Inferior parietal cortex (tissue), 1 donor: Measurements from ENCODE around the gene FAM20C.
A peak's percentile ranks its signal among the peaks of the same experiment; 100 is the strongest.

ENCODE experiments used
- DNase-seq: peaks from one replicate; pipeline ENCODE4 v3.0.0-alpha.2; 2016; ENCODE audit errors: extremely low spot score

The FAM20C gene

GRCh38 chr7:270351-270983, 78.1 kb downstream of the FAM20C start:
- no peak for DNase-seq

DNA sequence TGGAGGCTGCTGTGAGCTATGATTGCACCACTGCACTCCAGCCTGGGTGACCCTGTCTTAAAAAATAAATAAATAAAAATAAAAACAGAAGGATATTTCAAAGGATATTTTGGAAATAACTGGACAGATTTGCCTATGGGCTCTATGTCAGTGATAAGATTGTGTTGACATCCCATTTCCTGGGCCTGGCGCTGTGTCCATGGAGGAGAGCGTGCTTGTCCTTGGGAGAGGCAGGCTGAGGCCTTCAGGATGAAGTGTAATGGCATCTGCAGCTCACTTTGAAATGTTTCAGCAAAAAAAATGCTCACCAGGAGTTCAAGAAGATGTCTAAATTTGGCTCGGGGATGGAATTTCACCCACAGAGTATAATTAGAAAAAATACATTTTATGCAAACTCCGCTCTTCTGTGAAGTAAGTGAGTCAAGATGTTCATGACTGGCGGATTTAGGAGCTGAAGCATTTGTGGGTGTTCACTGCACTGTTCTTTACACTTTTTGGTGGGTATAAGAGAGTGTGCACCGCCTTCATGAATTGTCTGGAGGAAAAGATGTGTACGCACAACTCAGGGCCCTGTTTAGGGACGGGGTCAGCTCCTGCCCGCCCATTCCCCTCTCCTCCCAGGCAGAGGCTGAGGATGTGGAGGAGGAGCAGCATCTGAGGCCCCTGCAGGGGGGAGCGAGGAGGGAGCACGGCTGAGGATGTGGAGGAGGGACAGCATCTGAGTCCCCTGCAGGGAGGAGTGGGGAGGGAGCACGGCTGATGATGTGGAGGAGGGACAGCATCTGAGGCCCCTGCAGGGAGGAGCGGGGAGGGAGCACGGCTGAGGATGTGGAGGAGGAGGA, 79.1 kb downstream of the FAM20C start:
- peak; percentile 65 for DNase-seq

GRCh38 chr7:272108-272615, 79.8 kb downstream of the FAM20C start:
- no peak for DNase-seq

GRCh38 chr7:272631-273030, 80.3 kb downstream of the FAM20C start:
- no peak for DNase-seq

GRCh38 chr7:273327-273726, 81.0 kb downstream of the FAM20C start:
- no peak for DNase-seq

GRCh38 chr7:274266-274665, 81.9 kb downstream of the FAM20C start:
- DNase-seq, result no peak

- DNase-seq, result no peak
These were observed 84.0 kb downstream of the FAM20C start for GRCh38 chr7:276230-276835.

DNA sequence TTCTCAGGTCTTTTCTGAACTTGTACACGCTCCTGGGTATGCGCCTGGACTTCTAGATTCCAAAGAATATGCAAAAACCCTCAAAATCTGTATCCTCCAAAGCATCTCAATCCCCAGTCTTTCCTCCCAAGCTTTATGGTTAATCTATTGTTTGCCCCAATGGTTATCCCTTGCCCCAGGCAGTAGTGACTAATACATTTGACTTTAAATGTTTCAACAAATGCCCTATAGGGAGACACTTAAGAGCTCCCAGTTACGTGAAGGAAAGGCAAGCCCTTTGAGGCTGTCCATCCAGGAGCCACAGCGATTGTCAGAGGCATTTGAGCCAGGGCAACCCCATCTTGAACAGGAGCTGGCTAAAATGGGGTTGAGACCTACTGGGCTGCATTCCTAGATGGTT, 84.9 kb downstream of the FAM20C start:
- no peak for DNase-seq

GRCh38 chr7:278081-278480, 85.7 kb downstream of the FAM20C start:
- DNase-seq, result no peak

- no peak for DNase-seq
These were observed 87.5 kb downstream of the FAM20C start for GRCh38 chr7:279821-280220.

DNA sequence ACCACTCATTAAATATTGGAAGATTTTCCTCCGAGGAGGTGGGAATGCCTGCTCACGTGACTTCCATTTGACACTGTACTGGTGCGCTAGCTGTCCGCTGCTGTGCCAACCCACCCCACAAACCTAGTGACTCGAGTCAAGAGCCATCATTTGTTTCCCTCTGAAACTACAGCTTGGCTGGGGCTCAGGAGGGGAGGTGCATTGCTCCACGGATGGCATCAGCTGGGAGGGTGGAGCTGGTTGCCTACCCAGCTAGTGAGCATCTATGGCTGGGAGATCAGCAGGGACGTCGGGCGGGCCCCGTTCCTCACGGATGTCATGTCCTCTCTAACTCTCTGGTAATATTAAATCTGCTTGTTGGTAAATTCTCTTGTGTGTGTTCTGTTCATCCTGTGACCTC, 88.1 kb downstream of the FAM20C start:
- no peak for DNase-seq

DNA sequence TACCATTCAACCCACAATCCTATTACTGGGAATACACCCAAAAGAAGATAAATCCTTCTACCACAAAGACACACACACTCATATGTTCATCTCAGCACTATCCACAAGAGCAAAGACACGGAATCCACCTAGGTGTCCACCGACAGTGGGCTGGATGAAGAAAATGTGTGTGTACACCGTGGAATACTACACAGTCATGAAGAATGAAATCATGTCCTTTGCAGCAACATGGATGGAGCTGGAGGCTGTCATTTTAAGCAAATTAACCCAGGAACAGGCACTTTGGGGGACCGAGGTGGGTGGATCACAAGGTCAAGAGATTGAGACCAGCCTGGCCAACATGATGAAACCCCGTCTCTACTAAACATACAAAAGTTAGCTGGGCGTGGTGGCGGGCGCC, 89.3 kb downstream of the FAM20C start:
- DNase-seq, result no peak

- DNase-seq, result no peak
These were observed 90.2 kb downstream of the FAM20C start for GRCh38 chr7:282621-283020.

- no peak for DNase-seq
These were observed 92.7 kb downstream of the FAM20C start for GRCh38 chr7:284762-285722.

DNA sequence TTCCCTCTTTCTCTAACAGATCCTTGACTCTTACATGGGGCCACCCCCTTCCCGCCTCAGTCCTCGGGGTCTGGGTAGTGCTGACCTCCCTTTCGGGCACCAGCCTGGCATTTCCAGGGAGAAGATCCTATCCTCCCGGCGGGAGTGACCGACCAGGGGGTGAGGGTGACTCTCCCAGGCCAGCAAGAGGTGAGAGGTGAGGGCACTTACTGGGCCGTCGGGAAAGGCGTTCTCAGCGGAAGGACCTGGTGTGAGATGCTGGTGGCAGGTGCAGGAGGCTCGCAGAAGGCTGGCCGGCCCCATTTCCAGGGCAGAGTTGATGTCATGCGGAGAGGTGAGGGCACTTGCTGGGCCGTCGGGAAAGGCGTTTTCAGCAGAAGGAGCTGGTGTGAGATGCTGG, 93.4 kb downstream of the FAM20C start:
- DNase-seq, result no peak

- DNase-seq, result no peak
These were observed 93.9 kb downstream of the FAM20C start for GRCh38 chr7:286266-286665.

- no peak for DNase-seq
These were observed 96.3 kb downstream of the FAM20C start for GRCh38 chr7:288671-289101.

DNA sequence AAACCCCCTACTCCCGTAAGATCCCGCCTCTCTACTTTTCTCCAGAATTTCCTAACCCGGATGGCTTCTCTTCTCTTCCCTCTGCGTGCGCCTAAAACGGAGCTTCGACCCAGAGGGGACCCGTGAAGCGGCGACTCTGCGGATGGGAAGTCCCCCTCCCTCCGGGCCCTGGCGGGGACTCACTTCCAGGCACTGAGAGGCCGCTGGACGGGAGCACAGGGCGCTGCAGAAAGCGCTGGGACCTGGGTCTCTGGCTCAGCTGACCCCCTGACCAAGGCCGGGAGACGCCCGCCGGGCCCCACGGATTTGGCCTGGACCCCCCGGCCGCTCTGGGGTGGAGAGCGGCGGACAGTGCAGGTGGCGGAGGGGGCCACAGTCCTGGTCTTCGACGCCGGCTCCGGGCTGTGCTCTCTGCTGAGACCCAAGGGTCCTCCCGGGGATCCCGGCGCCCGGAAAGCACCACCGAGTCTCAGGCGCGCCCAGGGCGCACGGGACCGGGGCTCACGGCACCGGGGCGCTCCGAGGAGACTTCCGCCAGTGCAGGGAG, 96.9 kb downstream of the FAM20C start:
- DNase-seq, result no peak

DNA sequence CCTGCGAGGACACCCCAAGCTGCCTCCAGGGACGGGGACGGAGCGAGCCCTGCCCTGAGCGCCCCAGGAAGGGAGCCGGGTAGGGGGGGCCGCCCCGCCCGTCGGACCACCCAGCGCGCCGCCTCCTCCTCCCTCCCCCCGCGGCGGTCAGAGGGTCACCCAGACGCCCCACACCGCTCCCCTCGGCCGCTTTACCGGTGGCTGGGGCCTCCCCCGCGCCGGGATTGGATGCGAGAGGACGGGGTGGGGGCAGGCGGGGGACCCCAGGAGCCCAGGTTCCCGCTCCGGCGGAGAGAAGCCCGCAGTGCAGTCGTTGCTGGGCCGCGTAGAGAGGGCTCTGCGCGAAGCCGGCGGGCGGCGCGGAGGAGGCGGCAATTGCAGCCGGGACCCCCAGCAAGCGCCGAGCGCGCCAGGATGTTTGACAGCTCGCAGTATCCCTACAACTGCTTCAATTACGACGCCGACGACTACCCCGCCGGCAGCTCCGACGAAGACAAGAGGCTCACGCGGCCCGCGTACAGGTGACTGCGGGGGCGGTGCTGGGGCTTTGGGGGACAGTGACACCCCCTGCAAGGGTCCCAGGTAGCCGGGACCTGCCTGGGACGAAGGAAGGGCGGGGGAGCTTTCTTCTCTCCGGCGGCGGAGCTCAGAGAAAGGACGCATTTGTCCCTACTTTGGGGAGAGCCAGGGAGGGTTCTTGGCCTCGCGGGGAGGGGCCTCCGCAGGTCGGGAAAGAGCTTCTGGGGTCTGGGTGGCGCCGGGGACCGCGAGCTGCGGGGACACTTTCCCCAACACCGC, 97.6 kb downstream of the FAM20C start, which contains the start of gene FOXL3:
Gene FOXL3 (plus strand): TSS at position 415 of the 798 bp plus-strand sequence. CDS start 0 bp downstream, at position 415.
- DNase-seq, result no peak
